GM12801 (cell line): ENCODE results near the gene NEK10.

ENCODE experiments used
- CTCF ChIP-seq: IDR thresholded peaks from one replicate; pipeline ENCODE4 v1.5.1; 2011; ENCODE audit warnings: control low read depth; ENCODE audit not compliant: insufficient read length; ENCODE audit errors: extremely low read depth

NEK10 gene

GRCh38 chr3:27307566-27307965 is 61.6 kb downstream of the NEK10 start:
- no peak for TF ChIP-seq CTCF

- TF ChIP-seq CTCF: no peak
These were observed 66.3 kb downstream of the NEK10 start for GRCh38 chr3:27302891-27303290.

GRCh38 chr3:27293939-27294338 is 75.2 kb downstream of the NEK10 start:
- TF ChIP-seq CTCF: no peak

- no peak for TF ChIP-seq CTCF
These were observed 78.4 kb downstream of the NEK10 start for GRCh38 chr3:27290760-27291159.

GRCh38 chr3:27289769-27290413 is 79.3 kb downstream of the NEK10 start:
- no peak for TF ChIP-seq CTCF

- TF ChIP-seq CTCF: no peak
These were observed 82.1 kb downstream of the NEK10 start for GRCh38 chr3:27287052-27287451.

GRCh38 chr3:27285668-27286067 is 83.5 kb downstream of the NEK10 start:
- TF ChIP-seq CTCF: no peak
